GM23338 (cell line): ENCODE results near the gene CCN5. TPM values are rescaled to one million over a fixed set of nuclear protein-coding genes. Genes with fewer than 3 reads are reported as not detected.

ENCODE experiments used
- ATAC-seq: fragments of 200-7000 bp; cut with Tn5 transposase; 3 replicates; pipeline ENCODE4 v1.9.1; 2020
- DNase-seq: peaks from one replicate; pipeline ENCODE4 v3.0.0-alpha.2; 2015; ENCODE audit warnings: low spot score
- H2AFZ ChIP-seq: fragments of 200-600 bp; sonication (generic); 2 replicates; pipeline ENCODE4 v1.8.0; 2016; ENCODE audit warnings: antibody characterized with exemption, mild to moderate bottlenecking, moderate library complexity
- H3F3A ChIP-seq: fragments of 200-600 bp; sonication (generic); replicated peaks from 2 replicates; pipeline ENCODE4 v1.8.0; 2017; ENCODE audit warnings: antibody characterized with exemption, mixed run types, low read depth
- H3K27ac ChIP-seq: fragments of 200-600 bp; sonication (generic); 2 replicates; pipeline ENCODE4 v1.6.1; 2016; ENCODE audit warnings: low read depth
- H3K27me3 ChIP-seq: fragments of 200-600 bp; sonication (generic); 2 replicates; pipeline ENCODE4 v1.8.0; 2016; ENCODE audit warnings: mild to moderate bottlenecking, mixed run types, moderate library complexity; ENCODE audit not compliant: insufficient read depth
- H3K36me3 ChIP-seq: fragments of 200-600 bp; sonication (generic); 2 replicates; pipeline ENCODE4 v1.8.0; 2016; ENCODE audit warnings: mild to moderate bottlenecking; ENCODE audit not compliant: insufficient read depth
- H3K4me1 ChIP-seq: fragments of 200-600 bp; sonication (generic); 2 replicates; pipeline ENCODE4 v1.8.0; 2016; ENCODE audit warnings: mild to moderate bottlenecking, moderate library complexity; ENCODE audit not compliant: insufficient read depth
- H3K4me2 ChIP-seq: fragments of 200-600 bp; sonication (generic); 2 replicates; pipeline ENCODE4 v1.7.1; 2017; ENCODE audit warnings: mixed run types
- H3K4me3 ChIP-seq: fragments of 200-600 bp; sonication (generic); 2 replicates; pipeline ENCODE4 v1.6.1; 2016; ENCODE audit warnings: mixed run types
- H3K79me2 ChIP-seq: fragments of 200-600 bp; sonication (generic); replicated peaks from 2 replicates; pipeline ENCODE4 v1.8.0; 2017; ENCODE audit warnings: mild to moderate bottlenecking; ENCODE audit not compliant: insufficient read depth
- H3K9me2 ChIP-seq: fragments of 200-600 bp; sonication (generic); 2 replicates; pipeline ENCODE4 v1.8.0; 2017; ENCODE audit not compliant: insufficient read depth
- H4K20me1 ChIP-seq: fragments of 200-600 bp; sonication (generic); replicated peaks from 2 replicates; pipeline ENCODE4 v1.8.0; 2017; ENCODE audit warnings: mild to moderate bottlenecking; ENCODE audit not compliant: insufficient read depth
- H3K27ac Mint-ChIP-seq: 2 replicates; pipeline ENCODE4 v1.8.0; 2020; ENCODE audit warnings: inconsistent platforms, mild to moderate bottlenecking, moderate library complexity, mixed read lengths
- H3K27me3 Mint-ChIP-seq: 3 replicates; pipeline ENCODE4 v1.8.0; 2022; ENCODE audit warnings: low read depth, mild to moderate bottlenecking, moderate library complexity, mixed read lengths, inconsistent platforms; ENCODE audit not compliant: insufficient read depth, poor library complexity
- H3K36me3 Mint-ChIP-seq: 3 replicates; pipeline ENCODE4 v1.8.0; 2021; ENCODE audit warnings: low read depth, mild to moderate bottlenecking, inconsistent platforms, moderate library complexity, mixed read lengths
- H3K4me1 Mint-ChIP-seq: 3 replicates; pipeline ENCODE4 v1.8.0; 2020; ENCODE audit warnings: mild to moderate bottlenecking, inconsistent platforms, mixed read lengths
- H3K4me3 Mint-ChIP-seq: 3 replicates; pipeline ENCODE4 v1.8.0; 2021; ENCODE audit warnings: moderate library complexity, mild to moderate bottlenecking, inconsistent platforms, mixed read lengths
- H3K9me3 Mint-ChIP-seq: 3 replicates; pipeline ENCODE4 v1.8.0; 2020; ENCODE audit warnings: moderate library complexity, mild to moderate bottlenecking, inconsistent platforms, mixed read lengths
- CREB1 ChIP-seq: fragments of 250-450 bp; sonication (Bioruptor Pico); IDR thresholded peaks from 2 replicates; pipeline ENCODE4 v1.5.0; 2020; ENCODE audit warnings: low read depth, mild to moderate bottlenecking, moderate library complexity
- ETS1 ChIP-seq: IDR thresholded peaks from 2 replicates; pipeline ENCODE4 v1.6.1; 2016; ENCODE audit warnings: antibody characterized with exemption
- EZH2phosphoT487 ChIP-seq: fragments of 200-600 bp; sonication (generic); IDR thresholded peaks from one replicate; pipeline ENCODE4 v1.8.1; 2018; ENCODE audit warnings: antibody characterized with exemption; ENCODE audit not compliant: unreplicated experiment
- JUNB ChIP-seq: IDR thresholded peaks from one replicate; pipeline ENCODE4 v1.6.1; 2016; ENCODE audit warnings: antibody characterized with exemption; ENCODE audit not compliant: unreplicated experiment
- NANOG ChIP-seq: IDR thresholded peaks from 2 replicates; pipeline ENCODE4 v1.6.1; 2016; ENCODE audit warnings: antibody characterized with exemption, borderline replicate concordance
- REST ChIP-seq: IDR thresholded peaks from one replicate; pipeline ENCODE4 v1.6.1; 2018; ENCODE audit warnings: antibody characterized with exemption; ENCODE audit not compliant: unreplicated experiment
- STAT1 ChIP-seq: IDR thresholded peaks from one replicate; pipeline ENCODE4 v1.6.1; 2016; ENCODE audit warnings: antibody characterized with exemption; ENCODE audit not compliant: unreplicated experiment
- ZNF114 ChIP-seq: fragments of 250-450 bp; sonication (Bioruptor Pico); IDR thresholded peaks from 2 replicates; pipeline ENCODE4 v1.5.0; 2020; ENCODE audit warnings: mild to moderate bottlenecking, moderate library complexity
- ZNF331 ChIP-seq: fragments of 250-450 bp; sonication (Bioruptor Pico); IDR thresholded peaks from 2 replicates; pipeline ENCODE4 v1.5.0; 2020; ENCODE audit warnings: low read depth, mild to moderate bottlenecking, moderate library complexity
- ZNF462 ChIP-seq: fragments of 250-450 bp; sonication (Bioruptor Pico); IDR thresholded peaks from 2 replicates; pipeline ENCODE4 v1.5.0; 2020; ENCODE audit warnings: mild to moderate bottlenecking, moderate library complexity
- polyA plus RNA-seq: library from polyadenylated mRNA; unstranded; fragments of >200 nt; fragmentation: Nextera tagmentation; extraction: Ambion mirVana; gene quantifications from 2 replicates; pipeline ENCODE4 v1.2.1, GENCODE V29; 2016
- total RNA-seq: library from RNA; depleted of rRNA; stranded (reverse); fragments of >200 nt; shearing (Covaris generic); gene quantifications from 2 replicates; pipeline ENCODE4 v1.2.3, GENCODE V29; 2014

The CCN5 gene
- total and polyA plus RNA-seq, 2 experiments from 2014 or later: not detected

GRCh38 chr20:44771172-44771535 lies 56.0 kb downstream of the CCN5 start:
- Mint-ChIP-seq H3K9me3 (no peaks in the 10 kb centered on the region), H3K27ac (no peak overlapping the region), H3K4me1 (no peaks in the 10 kb centered on the region; the same call in 2 of the 3 replicates), H3K27me3 (no peaks in the 10 kb centered on the region), H3K4me3 (no peak overlapping the region), H3K36me3 (peaks cover 3% of the 10 kb centered on the region; the same call in 1 of the 3 replicates)
- Histone ChIP-seq H2AFZ (no peak overlapping the region), H3K79me2 (peaks cover 7% of the 10 kb centered on the region; the same call in 1 of the 2 replicates), H3K9me2 (no peaks in the 10 kb centered on the region), H3K4me1 (no peaks in the 10 kb centered on the region), H3K27me3 (no peaks in the 10 kb centered on the region), H3K4me2 (no peak overlapping the region), H3K36me3 (no peaks in the 10 kb centered on the region), H3F3A (no peaks in the 10 kb centered on the region), H3K4me3 (no peak overlapping the region), H3K27ac (no peak overlapping the region), H4K20me1 (peaks cover 2% of the 10 kb centered on the region; the same call in 1 of the 2 replicates)
- ATAC-seq: no peak
- no peak for TF ChIP-seq ETS1
- TF ChIP-seq STAT1: no peak
- DNase-seq: no peak

GRCh38 chr20:44772636-44773035 lies 57.5 kb downstream of the CCN5 start:
- Histone ChIP-seq H3K27me3 (no peaks in the 10 kb centered on the region), H3K36me3 (no peaks in the 10 kb centered on the region), H3K4me2 (no peak overlapping the region), H3K4me1 (no peaks in the 10 kb centered on the region), H3K4me3 (no peak overlapping the region), H3K79me2 (peaks cover 8% of the 10 kb centered on the region; the same call in 1 of the 2 replicates), H2AFZ (no peak overlapping the region), H4K20me1 (peaks cover 15% of the 10 kb centered on the region), H3F3A (no peaks in the 10 kb centered on the region), H3K9me2 (no peaks in the 10 kb centered on the region), H3K27ac (no peak overlapping the region)
- H3K27ac Mint-ChIP-seq: no peak overlapping the region
- no peaks in the 10 kb centered on the region for H3K27me3 Mint-ChIP-seq
- ATAC-seq (no peak), DNase-seq (no peak)
- no peaks in the 10 kb centered on the region; the same call in 2 of the 3 replicates for H3K36me3 Mint-ChIP-seq
- no peak overlapping the region for H3K4me3 Mint-ChIP-seq
- H3K9me3 Mint-ChIP-seq: no peaks in the 10 kb centered on the region
- no peak for TF ChIP-seq REST
- no peak for TF ChIP-seq JUNB
- TF ChIP-seq ZNF114 (CRISPR knock-in tag): no peak
- TF ChIP-seq ETS1: no peak
- TF ChIP-seq CREB1 (CRISPR knock-in tag): no peak
- no peak for TF ChIP-seq ZNF462 (CRISPR knock-in tag)
- TF ChIP-seq NANOG: no peak
- TF ChIP-seq ZNF331 (CRISPR knock-in tag): no peak
- no peak for TF ChIP-seq EZH2phosphoT487
- no peaks in the 10 kb centered on the region for H3K4me1 Mint-ChIP-seq
